Body of pancreas (tissue), 4 donors: ENCODE measurements around the gene ASB2. TPM values are rescaled to one million over a fixed set of nuclear protein-coding genes. Genes with fewer than 3 reads are reported as not detected.

Experiments
- ATAC-seq: fragments of 150-250 bp; one replicate; pipeline ENCODE4 v1.9.1; 2016
- DNase-seq, 4 donors: peaks; one replicate each; pipeline ENCODE4 v3.0.0-alpha.2; 2019
- H3K27ac ChIP-seq, 4 donors: fragments of 200-600 bp; sonication (generic); 1 replicate in 3 of 4; 2 replicates in 1 of 4; pipeline versions ENCODE4 v1.5.1 to v1.6.1; 2016 to 2019; ENCODE audit warnings: mild to moderate bottlenecking in 1 of 4, mixed read lengths in 1 of 4, moderate library complexity in 1 of 4
- H3K27me3 ChIP-seq, 2 donors: fragments of 200-600 bp; sonication (generic); one replicate each; pipeline ENCODE4 v1.6.0; 2016; ENCODE audit warnings: mild to moderate bottlenecking in 1 of 2
- H3K36me3 ChIP-seq, 2 donors: fragments of 200-600 bp; sonication (generic); replicated peaks in 1 of 2; 2 replicates each; pipeline ENCODE4 v1.5.1; 2016; ENCODE audit warnings: low read depth in 2 of 2; ENCODE audit not compliant: insufficient read depth in 1 of 2
- H3K4me1 ChIP-seq: fragments of 200-600 bp; sonication (generic); one replicate; pipeline ENCODE4 v1.6.0; 2016
- H3K4me3 ChIP-seq, 2 donors: fragments of 200-600 bp; sonication (generic); 1 replicate in 1 of 2; 2 replicates in 1 of 2; pipeline ENCODE4 v1.5.1; 2016 to 2019
- H3K9me3 ChIP-seq, 3 donors: fragments of 200-600 bp; sonication (generic); 1 replicate in 2 of 3; 2 replicates in 1 of 3; pipeline ENCODE4 v1.5.1; 2016
- CTCF ChIP-seq, 7 experiments: fragments of 450-650 bp in 4 of 7; fragments of 200-600 bp in 3 of 7; sonication (generic) in 3 of 7; IDR thresholded peaks; one replicate each; pipeline ENCODE4 v1.5.1; 2016 to 2019; ENCODE audit warnings: antibody characterized with exemption in 7 of 7
- POLR2A ChIP-seq, 3 donors: fragments of 450-650 bp; IDR thresholded peaks; one replicate each; pipeline ENCODE4 v1.6.1; 2016; ENCODE audit warnings: antibody characterized with exemption in 3 of 3, mild to moderate bottlenecking in 2 of 3
- WGBS, 2 donors: methylation state at CpG; one replicate each; pipeline ENCODE4 v1.1.5; 2017; 5-methylcytosine and 5-hydroxymethylcytosine counted together
- intact Hi-C: fragments of 100-400 bp; cut with DNase I; formaldehyde crosslinking; loops from one replicate; pipeline ENCODE4 v1.15.1; 2023
- total RNA-seq, 2 donors: library from RNA; depleted of rRNA; stranded (reverse); fragments of >200 nt; gene quantifications; one replicate each; pipeline ENCODE4 v1.1.0, GENCODE V29; 2016

ASB2 gene
- total RNA-seq, 2 donors from 2014 or later: 0.33 to 7.0 TPM

- ATAC-seq: no peak
- no peaks in the 10 kb centered on the region for H3K9me3 ChIP-seq
- no peak for TF ChIP-seq POLR2A (IDR thresholded peaks at IDR 0.05)
- TF ChIP-seq CTCF (IDR thresholded peaks at IDR 0.05): no peak
- 69 to 91% methylated on average over 5 of the region's 5 CpGs for WGBS, 2 donors
- no peak overlapping the region for H3K27ac ChIP-seq
- H3K4me1 ChIP-seq: peaks cover 10% of the 10 kb centered on the region
- H3K36me3 ChIP-seq: no peaks in the 10 kb centered on the region
- H3K27me3 ChIP-seq: no peaks in the 10 kb centered on the region
- intact Hi-C loops: loop anchor here (10.0 kb wide), 1 partner anchor 243 kb away; no protein-coding TSS in a partner anchor
- no peak for DNase-seq
- no peak overlapping the region for H3K4me3 ChIP-seq
These were observed 78.9 kb downstream of the ASB2 start for GRCh38 chr14:93897476-93897845.

- Histone ChIP-seq H3K27me3 (no peaks in the 10 kb centered on the region), H3K4me3 (no peak overlapping the region), H3K9me3 (no peaks in the 10 kb centered on the region), H3K27ac (no peak overlapping the region), H3K36me3 (no peaks in the 10 kb centered on the region), H3K4me1 (no peaks in the 10 kb centered on the region)
- TF ChIP-seq CTCF (IDR thresholded peaks at IDR 0.05): no peak
- no peak for TF ChIP-seq POLR2A (IDR thresholded peaks at IDR 0.05)
- no peak for ATAC-seq
- intact Hi-C loops: loop anchor here (10.0 kb wide), 1 partner anchor 240 kb away; no protein-coding TSS in a partner anchor
- WGBS, 2 donors: 82 to 88% methylated on average over 9 of the region's 9 CpGs
- no peak for DNase-seq
These were observed 81.3 kb downstream of the ASB2 start for GRCh38 chr14:93895023-93895604.

GRCh38 chr14:93893661-93894261 is 82.6 kb downstream of the ASB2 start:
- Histone ChIP-seq H3K9me3 (no peaks in the 10 kb centered on the region), H3K4me1 (no peaks in the 10 kb centered on the region), H3K27ac (no peak overlapping the region), H3K27me3 (no peaks in the 10 kb centered on the region), H3K4me3 (no peak overlapping the region), H3K36me3 (no peaks in the 10 kb centered on the region)
- 60 to 66% methylated on average over 12 of the region's 12 CpGs for WGBS, 2 donors
- TF ChIP-seq CTCF (IDR thresholded peaks at IDR 0.05): no peak
- no peak for TF ChIP-seq POLR2A (IDR thresholded peaks at IDR 0.05)
- intact Hi-C loops: loop anchor here (10.0 kb wide), 1 partner anchor 239 kb away; no protein-coding TSS in a partner anchor
- DNase-seq: no peak
- ATAC-seq: no peak

GRCh38 chr14:93892923-93893558 is 83.3 kb downstream of the ASB2 start:
- Histone ChIP-seq H3K36me3 (no peaks in the 10 kb centered on the region), H3K9me3 (no peaks in the 10 kb centered on the region), H3K4me3 (no peak overlapping the region), H3K4me1 (no peaks in the 10 kb centered on the region), H3K27me3 (no peaks in the 10 kb centered on the region), H3K27ac (no peak overlapping the region)
- peak; percentile 45 for ATAC-seq
- DNase-seq: peak; percentile 68 to 79 (median 73)
- 22 to 32% methylated on average over 11 to 13 of the region's 13 CpGs for WGBS, 2 donors
- TF ChIP-seq CTCF (IDR thresholded peaks at IDR 0.05): peak; percentile 82 to 98 (median 85)
- no peak for TF ChIP-seq POLR2A (IDR thresholded peaks at IDR 0.05)
- intact Hi-C loops: loop anchor here (10.0 kb wide), 1 partner anchor 238 kb away; no protein-coding TSS in a partner anchor
